LHCN-M2 (cell line): ENCODE measurements around the gene BLVRB. TPM values are rescaled to one million over a fixed set of nuclear protein-coding genes. Genes with fewer than 3 reads are reported as not detected.
"Not testable (repeated sequence)": the region's sequence is repeated elsewhere in the genome, so short reads cannot be mapped to it uniquely, and the experiment has no call there.

ENCODE experiments used
- DNase-seq: peaks from one replicate; pipeline ENCODE4 v3.0.0-alpha.2; 2012; ENCODE audit warnings: low read depth
- total RNA-seq: library from RNA; depleted of rRNA; stranded (reverse); fragments of >200 nt; gene quantifications from 2 replicates; pipeline ENCODE4 v1.2.3, GENCODE V29; 2014

BLVRB gene
- total RNA-seq, 1 experiment from 2014 or later = 92.0 TPM

- no peak for DNase-seq
These were observed 14.9 kb downstream of the BLVRB start for GRCh38 chr19:40450664-40451063.

GRCh38 chr19:40449506-40449905 is 16.0 kb downstream of the BLVRB start:
- DNase-seq = no peak

GRCh38 chr19:40446263-40446784 is 19.2 kb downstream of the BLVRB start:
- DNase-seq = no peak

GRCh38 chr19:40445780-40446262 is 19.7 kb downstream of the BLVRB start:
- peak; percentile 12 for DNase-seq

GRCh38 chr19:40444825-40445312 is 20.7 kb downstream of the BLVRB start:
- no peak for DNase-seq

- peak; percentile 91 for DNase-seq
These were observed 21.3 kb downstream of the BLVRB start, which contains the start of gene SERTAD3 for GRCh38 chr19:40444000-40444824. SERTAD3 (minus strand) TSS chr19:40444335; CDS start chr19:40442080, 2,255 bp downstream.

- peak; percentile 99 for DNase-seq
These were observed 22.2 kb downstream of the BLVRB start for GRCh38 chr19:40443131-40443999.

- DNase-seq = no peak
These were observed 23.0 kb downstream of the BLVRB start for GRCh38 chr19:40442328-40443130.

GRCh38 chr19:40441719-40442253 is 23.8 kb downstream of the BLVRB start:
- no peak for DNase-seq

- DNase-seq = no peak
These were observed 27.3 kb downstream of the BLVRB start for GRCh38 chr19:40438284-40438683.

GRCh38 chr19:40433391-40434216 is 31.9 kb downstream of the BLVRB start:
- DNase-seq = peak; percentile 89

GRCh38 chr19:40432760-40433159 is 32.8 kb downstream of the BLVRB start:
- DNase-seq = not testable (repeated sequence)

GRCh38 chr19:40431698-40432097 is 33.8 kb downstream of the BLVRB start:
- DNase-seq = no peak

GRCh38 chr19:40430242-40430641 is 35.3 kb downstream of the BLVRB start:
- DNase-seq = not testable (repeated sequence)

GRCh38 chr19:40428197-40428596 is 37.3 kb downstream of the BLVRB start:
- DNase-seq = not testable (repeated sequence)

- DNase-seq = peak; percentile 99
These were observed 39.9 kb downstream of the BLVRB start, which contains the start of gene SERTAD1 for GRCh38 chr19:40425450-40426287. SERTAD1 (minus strand) TSS chr19:40425992; CDS start chr19:40423546, 2,446 bp downstream.

- DNase-seq = no peak
These were observed 40.7 kb downstream of the BLVRB start for GRCh38 chr19:40424637-40425449.

- no peak for DNase-seq
These were observed 41.6 kb downstream of the BLVRB start for GRCh38 chr19:40423938-40424337.
